ENCODE data around the gene CSTA. TPM values are rescaled to one million over a fixed set of nuclear protein-coding genes. Genes with fewer than 3 reads are reported as not detected.

Gene CSTA
- total and polyA plus RNA-seq, 2 of the 8 experiments (the other 6 are each of a cell fraction or from before 2014, with no cell fraction given): not detected

DNA sequence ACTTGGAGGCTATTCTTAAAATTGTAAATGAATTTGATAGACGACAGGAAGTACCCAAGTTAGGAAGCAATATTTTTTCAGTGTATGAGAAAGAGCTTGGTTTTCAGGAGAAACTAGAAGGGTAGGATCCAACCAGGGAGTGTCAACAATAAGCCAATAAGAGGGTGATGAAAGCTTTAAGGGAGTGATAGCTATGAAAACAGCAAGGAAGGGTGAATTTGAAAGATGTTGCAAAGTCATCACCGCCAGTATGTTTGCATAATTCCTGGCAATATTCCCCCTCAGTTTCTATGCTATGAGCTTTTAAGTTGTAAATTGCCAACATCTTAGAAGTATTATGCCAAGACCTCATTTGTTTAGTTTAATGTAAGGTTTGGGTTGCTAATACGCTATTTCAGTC is 11.8 kb upstream of the CSTA start:
- no peak overlapping the region for H3K18ac ChIP-seq (ENCODE audit: extremely low read depth, low read length)
- H3K23ac ChIP-seq (ENCODE audit: insufficient read length): no peak overlapping the region
- no peaks in the 10 kb centered on the region for H3K36me3 ChIP-seq (ENCODE audit: control insufficient read depth in 2 of 4, insufficient read depth in 4 of 4, low read length in 3 of 4)
- H4K5ac ChIP-seq (ENCODE audit: insufficient read length, low read depth, low read length): no peak overlapping the region
- H3K27me3 ChIP-seq (replicated peaks in 1 of 4; ENCODE audit: control insufficient read depth in 3 of 4, extremely low read depth in 1 of 4, insufficient read depth in 3 of 4, low read length in 3 of 4): no peaks in the 10 kb centered on the region; a peak in 1 of 7 replicates
- H4K8ac ChIP-seq (ENCODE audit: extremely low read depth, insufficient read depth, low read length): no peak overlapping the region
- no peak overlapping the region for H4K91ac ChIP-seq (replicated peaks; ENCODE audit: insufficient read length, low read length)
- H3K14ac ChIP-seq (ENCODE audit: insufficient read length): no peak overlapping the region
- H2BK20ac ChIP-seq (ENCODE audit: low read length): no peak overlapping the region
- H3K9me3 ChIP-seq (ENCODE audit: insufficient read depth in 2 of 2, low read depth in 1 of 2, low read length in 1 of 2): no peaks in the 10 kb centered on the region
- no peak overlapping the region for H3K4me2 ChIP-seq (ENCODE audit: insufficient read depth in 1 of 2, low read depth in 2 of 2, low read length in 2 of 2)
- H3K56ac ChIP-seq (replicated peaks; ENCODE audit: insufficient read length, low read depth, low read length): no peak overlapping the region
- H3K4me1 ChIP-seq (replicated peaks in 1 of 4; ENCODE audit: control insufficient read depth in 3 of 4, insufficient read depth in 4 of 4, low read length in 3 of 4): peaks cover 0 to 3% (median 1%) of the 10 kb centered on the region in 4 experiments; a peak in 3 of 7 replicates
- H3K79me2 ChIP-seq (ENCODE audit: control insufficient read depth in 1 of 2, insufficient read depth in 2 of 2, low read length in 2 of 2): no peaks in the 10 kb centered on the region
- no peak overlapping the region for H2BK15ac ChIP-seq (ENCODE audit: low read length)
- H3K79me1 ChIP-seq (ENCODE audit: low read depth, low read length): no peaks in the 10 kb centered on the region
- no peak overlapping the region for H2BK5ac ChIP-seq (ENCODE audit: low read depth, low read length)
- no peak overlapping the region for H3K27ac ChIP-seq (ENCODE audit: low read depth, low read length)
- ChIA-PET CTCF (ENCODE audit: partially characterized antibody) (interaction anchor here (0.5 to 5.5 kb wide), 8 partner anchors 12 to 211 kb away, joined by 3 to 25 read pairs (median 4); partner anchors contain the start of gene CSTA), POLR2A (ENCODE audit: partially characterized antibody) (no interaction called here)
- H2AK5ac ChIP-seq (ENCODE audit: low read depth, low read length): no peak overlapping the region
- H2BK120ac ChIP-seq (replicated peaks; ENCODE audit: low read depth, low read length): no peak overlapping the region
- FAIRE-seq (no peak), DNase-seq (ENCODE audit: low read depth in 1 of 2, low spot score in 2 of 2) (no peak)
- H3K4me3 ChIP-seq (ENCODE audit: extremely low read depth in 1 of 4, insufficient read depth in 2 of 4, low read depth in 3 of 4, low read length in 4 of 4): no peak overlapping the region
- 83% methylated on average over 3 of the region's 3 CpGs; no CpG with 5 or more reads in 1 of the 2 experiments for WGBS, 2 experiments (ENCODE audit: extremely low coverage in 1 of 2, insufficient coverage in 1 of 2, insufficient read length in 1 of 2, insufficient replicate concordance in 2 of 2, low coverage in 1 of 2, low lambda C conversion rate in 2 of 2, missing lambda C conversion rate in 1 of 2)
- H3K4ac ChIP-seq (replicated peaks; ENCODE audit: insufficient read length, low read depth, low read length): no peak overlapping the region
- no peak overlapping the region for H3K9ac ChIP-seq (replicated peaks in 1 of 4; ENCODE audit: extremely low read depth in 1 of 4, low read depth in 3 of 4, low read length in 3 of 4)
- no peak overlapping the region for H2BK12ac ChIP-seq (ENCODE audit: low read depth, low read length)
- no peak overlapping the region for H2AFZ ChIP-seq (ENCODE audit: low read length)
- H3K23me2 ChIP-seq (ENCODE audit: low read depth, low read length): 0 out of 2 replicates have a peak, but pooled peaks cover 2% of the 10 kb centered on the region
- H4K20me1 ChIP-seq (replicated peaks in 1 of 2; ENCODE audit: control insufficient read depth in 1 of 2, insufficient read depth in 2 of 2, low read length in 2 of 2): no peaks in the 10 kb centered on the region
- no peak for TF ChIP-seq NRF1 (IDR thresholded peaks at IDR 0.05; ENCODE audit: low read depth, low read length)
- TF ChIP-seq CTBP2 (IDR thresholded peaks at IDR 0.05; ENCODE audit: borderline replicate concordance, insufficient read depth, insufficient read length, low read length): no peak
- TF ChIP-seq SP4 (IDR thresholded peaks at IDR 0.05; ENCODE audit: low read length): no peak
- TF ChIP-seq EP300 (IDR thresholded peaks at IDR 0.05; ENCODE audit: borderline replicate concordance in 1 of 2, low read depth in 2 of 2, low read length in 2 of 2): no peak
- TF ChIP-seq BACH1 (IDR thresholded peaks at IDR 0.05; ENCODE audit: low read length): no peak
- TF ChIP-seq RFX5 (IDR thresholded peaks at IDR 0.05; ENCODE audit: borderline replicate concordance, low read depth, low read length): no peak
- no peak for TF ChIP-seq SIN3A (conservative IDR thresholded peaks at IDR 0.05 in 1 of 2, IDR thresholded peaks at IDR 0.05 in 1 of 2; ENCODE audit: low read depth in 1 of 2, low read length in 2 of 2)
- no peak for TF ChIP-seq JUN (IDR thresholded peaks at IDR 0.05; ENCODE audit: low read depth, low read length)
- TF ChIP-seq GTF2F1 (IDR thresholded peaks at IDR 0.05; ENCODE audit: borderline replicate concordance, low read depth, low read length): no peak
- no peak for TF ChIP-seq MAFK (IDR thresholded peaks at IDR 0.05; ENCODE audit: low read depth, low read length)
- no peak for TF ChIP-seq POU5F1 (IDR thresholded peaks at IDR 0.05; ENCODE audit: low read depth, low read length)
- no peak for TF ChIP-seq HDAC6 (IDR thresholded peaks at IDR 0.05; ENCODE audit: low read depth, low read length)
- no peak for TF ChIP-seq SRF (IDR thresholded peaks at IDR 0.05; ENCODE audit: low read depth, low read length)
- no peak for TF ChIP-seq CREB1 (IDR thresholded peaks at IDR 0.05)
- TF ChIP-seq KDM5A (IDR thresholded peaks at IDR 0.05; ENCODE audit: low read length): no peak

Measured in H1 (cell line).